Measurements from ENCODE around the gene ZNF709.

DNA sequence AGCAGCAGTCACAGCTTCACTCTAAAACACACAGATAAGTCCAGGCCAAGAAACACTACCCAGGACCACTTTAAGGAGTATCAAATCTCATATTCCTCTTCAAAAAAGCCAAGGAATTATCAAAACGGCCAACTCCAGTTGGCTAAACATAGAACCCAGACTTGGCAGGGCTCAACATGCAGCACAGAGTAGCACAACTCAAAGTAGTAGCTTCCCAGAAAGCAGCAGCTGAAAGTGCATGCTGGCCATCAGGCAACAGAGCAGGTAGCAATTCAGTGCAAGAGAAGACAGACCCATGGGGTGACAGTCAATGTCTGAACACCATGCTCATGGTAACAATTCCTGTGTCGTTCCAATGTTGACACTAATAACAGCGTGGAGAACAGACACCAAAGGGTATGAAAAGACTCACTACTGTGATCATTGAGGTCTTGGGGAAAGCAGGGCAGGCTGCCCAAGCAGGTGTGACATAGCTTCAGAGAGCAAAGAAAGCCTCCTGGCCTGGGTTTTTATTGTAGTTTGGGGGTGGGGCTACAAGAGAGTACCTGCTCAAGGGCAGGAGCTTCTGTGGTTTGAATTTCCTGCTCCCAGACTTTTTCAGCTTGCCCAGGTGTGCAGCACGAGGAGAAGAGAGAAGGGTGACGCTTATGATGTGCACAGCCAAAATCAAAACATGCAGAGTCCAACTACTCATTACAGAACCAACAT lies 6.2 kb downstream of the ZNF709 start:
- TF ChIP-seq CTCF (IDR thresholded peaks at IDR 0.05; ENCODE audit: low read length) (no peak), EZH2 (optimal IDR thresholded peaks at IDR 0.05; ENCODE audit: low read depth, low read length) (no peak)

Measured in MM.1S (cell line).